ENCODE results near the gene SLC39A10.

DNA sequence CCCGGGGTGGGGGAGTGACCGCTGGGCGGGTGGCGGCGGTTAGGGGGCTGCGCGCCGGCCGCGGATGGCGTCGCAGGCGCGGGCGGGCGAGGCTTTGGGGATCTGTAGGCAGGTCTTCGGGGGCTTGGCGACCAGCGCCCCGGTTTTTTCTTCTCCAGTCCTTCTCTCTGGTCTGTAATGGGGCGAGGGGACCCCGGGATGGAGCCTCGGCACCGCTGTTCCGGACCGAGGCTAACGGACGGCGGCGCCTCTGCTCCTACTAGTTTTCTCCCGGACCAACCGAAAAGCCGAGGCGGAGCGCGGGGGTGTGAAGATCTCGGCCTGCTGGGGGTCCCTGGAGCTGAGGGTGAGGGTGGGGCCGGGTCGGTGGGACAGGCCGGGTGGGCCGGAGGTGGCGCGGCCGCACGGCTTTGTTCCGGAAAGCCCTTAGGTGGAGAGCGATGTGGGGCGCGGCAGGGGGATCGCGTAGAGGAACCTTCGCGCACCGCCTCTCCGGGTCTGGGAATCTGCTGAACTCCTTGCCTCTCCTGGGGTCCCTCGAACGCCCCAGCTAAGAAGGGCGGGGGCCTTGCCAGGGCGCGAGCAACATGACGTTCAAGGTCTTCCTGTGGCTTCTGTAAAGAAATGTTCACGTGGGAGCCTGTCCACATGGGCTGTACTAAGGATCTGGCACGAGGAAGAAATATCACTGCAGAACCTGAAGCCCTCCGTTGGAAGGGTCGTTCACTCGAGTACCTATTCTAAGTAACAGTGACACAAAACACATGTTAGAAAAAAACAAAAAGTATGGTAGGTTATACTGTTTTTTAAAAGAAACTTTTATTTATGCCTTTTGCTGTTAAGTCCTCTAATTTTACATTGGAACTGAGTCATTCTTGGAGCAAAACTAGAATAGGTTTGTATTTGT lies 861 bp downstream of the SLC39A10 start:
- TF ChIP-seq, protein P1, sequence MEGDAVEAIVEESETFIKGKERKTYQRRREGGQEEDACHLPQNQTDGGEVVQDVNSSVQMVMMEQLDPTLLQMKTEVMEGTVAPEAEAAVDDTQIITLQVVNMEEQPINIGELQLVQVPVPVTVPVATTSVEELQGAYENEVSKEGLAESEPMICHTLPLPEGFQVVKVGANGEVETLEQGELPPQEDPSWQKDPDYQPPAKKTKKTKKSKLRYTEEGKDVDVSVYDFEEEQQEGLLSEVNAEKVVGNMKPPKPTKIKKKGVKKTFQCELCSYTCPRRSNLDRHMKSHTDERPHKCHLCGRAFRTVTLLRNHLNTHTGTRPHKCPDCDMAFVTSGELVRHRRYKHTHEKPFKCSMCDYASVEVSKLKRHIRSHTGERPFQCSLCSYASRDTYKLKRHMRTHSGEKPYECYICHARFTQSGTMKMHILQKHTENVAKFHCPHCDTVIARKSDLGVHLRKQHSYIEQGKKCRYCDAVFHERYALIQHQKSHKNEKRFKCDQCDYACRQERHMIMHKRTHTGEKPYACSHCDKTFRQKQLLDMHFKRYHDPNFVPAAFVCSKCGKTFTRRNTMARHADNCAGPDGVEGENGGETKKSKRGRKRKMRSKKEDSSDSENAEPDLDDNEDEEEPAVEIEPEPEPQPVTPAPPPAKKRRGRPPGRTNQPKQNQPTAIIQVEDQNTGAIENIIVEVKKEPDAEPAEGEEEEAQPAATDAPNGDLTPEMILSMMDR (IDR thresholded peaks at IDR 0.05): no peak
- TF ChIP-seq POLR2A (IDR thresholded peaks at IDR 0.05): peak in 2 of 4 donors; percentile 47 to 64
